HL-60/S4 treated with retinoic acid at 250 ng/mL for 4 days and 3 days (cell line): Measurements from ENCODE around the gene APBB1IP.
"Not testable (repeated sequence)": the region's sequence is repeated elsewhere in the genome, so short reads cannot be mapped to it uniquely, and the experiment has no call there.

Experiments
- in situ Hi-C: fragments of 300-500 bp; cut with MboI; formaldehyde crosslinking; loops from 2 replicates; pipeline ENCODE4 v1.7.0; 2022; ENCODE audit warnings: low sequenced_read_pairs

The APBB1IP gene, protein sequence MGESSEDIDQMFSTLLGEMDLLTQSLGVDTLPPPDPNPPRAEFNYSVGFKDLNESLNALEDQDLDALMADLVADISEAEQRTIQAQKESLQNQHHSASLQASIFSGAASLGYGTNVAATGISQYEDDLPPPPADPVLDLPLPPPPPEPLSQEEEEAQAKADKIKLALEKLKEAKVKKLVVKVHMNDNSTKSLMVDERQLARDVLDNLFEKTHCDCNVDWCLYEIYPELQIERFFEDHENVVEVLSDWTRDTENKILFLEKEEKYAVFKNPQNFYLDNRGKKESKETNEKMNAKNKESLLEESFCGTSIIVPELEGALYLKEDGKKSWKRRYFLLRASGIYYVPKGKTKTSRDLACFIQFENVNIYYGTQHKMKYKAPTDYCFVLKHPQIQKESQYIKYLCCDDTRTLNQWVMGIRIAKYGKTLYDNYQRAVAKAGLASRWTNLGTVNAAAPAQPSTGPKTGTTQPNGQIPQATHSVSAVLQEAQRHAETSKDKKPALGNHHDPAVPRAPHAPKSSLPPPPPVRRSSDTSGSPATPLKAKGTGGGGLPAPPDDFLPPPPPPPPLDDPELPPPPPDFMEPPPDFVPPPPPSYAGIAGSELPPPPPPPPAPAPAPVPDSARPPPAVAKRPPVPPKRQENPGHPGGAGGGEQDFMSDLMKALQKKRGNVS

DNA sequence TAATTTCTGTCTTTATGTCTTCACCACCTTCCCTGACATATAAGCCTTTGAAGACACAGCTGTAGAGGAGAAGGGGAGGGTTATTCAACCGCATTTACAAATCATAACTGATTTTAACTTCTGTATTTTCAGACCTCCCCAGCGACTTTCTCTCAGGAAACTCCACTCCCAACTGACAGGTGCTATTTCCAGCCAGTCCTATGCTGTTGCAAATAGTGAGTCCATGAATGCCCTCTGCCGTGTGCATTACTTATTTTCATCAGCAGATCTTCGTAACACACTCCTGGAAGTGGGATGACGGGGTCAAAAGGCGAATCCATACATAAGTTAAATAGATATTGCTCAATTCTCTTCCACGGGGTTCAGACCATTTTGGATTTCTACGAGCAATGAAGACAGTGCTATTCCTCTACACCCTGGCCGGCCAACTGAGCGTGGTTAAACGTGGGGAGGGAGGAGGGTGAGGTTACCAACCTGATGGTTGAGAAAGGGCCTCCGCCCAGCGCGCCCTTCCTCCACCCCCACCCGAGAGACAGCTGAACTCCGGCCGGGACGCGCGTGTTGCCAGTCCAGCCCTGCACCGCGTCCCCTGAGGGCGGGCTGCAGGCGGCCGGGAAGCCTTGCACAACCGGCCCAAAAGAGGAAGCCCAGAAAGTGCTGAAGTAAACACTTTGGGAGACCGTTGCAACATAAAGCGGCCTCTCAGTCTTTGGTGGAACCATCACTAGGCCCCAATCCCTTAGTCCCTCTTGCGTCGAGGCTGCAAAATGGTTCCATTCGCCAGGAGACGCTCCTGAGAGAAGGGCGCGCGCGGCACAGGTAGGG, at the start of gene APBB1IP:
TSS of gene APBB1IP (plus strand) at position 705 of the 825 bp plus-strand sequence. CDS start 53,986 bp downstream, outside the sequence.
- in situ Hi-C loops: no loop called here

DNA sequence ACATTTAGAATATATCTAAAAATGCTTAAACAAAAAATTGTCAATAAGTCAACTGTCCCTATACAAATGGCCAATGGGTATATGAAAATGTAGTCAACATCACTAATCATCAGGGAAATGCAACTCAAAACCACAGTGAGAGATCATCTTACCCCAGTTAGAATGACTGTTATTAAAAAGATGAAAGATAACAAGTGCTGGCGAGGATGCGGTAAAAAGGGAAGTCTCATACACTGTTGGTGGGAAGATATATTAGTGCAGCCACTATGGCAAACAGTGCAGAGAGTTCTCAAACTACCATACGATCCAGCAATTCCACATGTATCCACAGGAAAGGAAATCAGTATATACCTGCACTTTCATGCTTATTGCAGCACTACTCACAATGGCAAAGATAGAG, 48.6 kb upstream of the APBB1IP start:
- in situ Hi-C loops: no loop called here

DNA sequence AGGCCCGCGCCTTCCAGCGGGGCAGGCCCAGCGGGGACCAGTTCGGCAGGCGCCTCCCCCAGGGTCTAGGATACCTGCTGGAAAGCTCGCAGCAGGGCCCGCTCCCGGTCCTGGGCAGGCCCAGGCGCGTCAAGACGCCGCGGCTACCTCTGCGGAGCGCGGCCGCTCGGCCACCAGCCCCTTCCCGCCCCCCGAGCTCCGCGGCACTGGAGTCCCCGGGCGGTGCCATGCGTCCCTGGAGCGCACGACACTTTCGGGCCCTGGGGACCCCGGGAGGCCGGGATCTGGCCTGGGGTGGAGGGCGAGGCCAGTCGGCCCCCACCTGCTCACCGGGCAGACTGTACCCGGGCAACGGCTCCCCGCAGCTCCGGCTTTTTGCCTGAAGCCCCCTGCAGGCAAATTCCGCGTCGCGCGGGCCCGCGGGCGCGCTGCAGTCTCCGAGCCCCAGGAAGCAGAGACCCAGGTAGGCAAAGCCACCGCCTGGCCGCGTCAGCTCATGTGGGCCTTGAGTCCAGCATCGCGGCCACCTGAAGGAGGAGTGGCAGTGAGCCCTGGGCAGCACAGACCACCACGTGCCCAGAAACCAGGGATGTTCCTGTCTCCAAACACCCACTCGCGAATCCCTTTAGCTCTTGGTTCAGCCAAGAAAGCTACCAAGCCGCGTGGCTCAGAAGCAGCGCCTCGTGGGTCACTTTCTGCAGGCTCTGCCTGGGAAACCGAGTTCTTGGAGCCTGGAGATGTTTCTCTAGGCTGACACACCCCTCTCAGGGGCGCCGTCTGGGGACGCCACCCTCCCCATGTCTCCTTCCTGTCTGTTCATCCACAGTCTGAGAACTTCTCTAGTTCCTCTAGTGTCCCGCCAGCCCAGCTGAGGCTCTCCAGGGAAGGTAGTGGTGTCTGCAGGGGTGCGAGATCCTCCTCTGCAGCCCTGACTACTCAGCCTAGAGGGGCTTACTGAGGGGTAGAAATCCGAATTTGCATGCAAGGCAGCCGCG, 46.1 kb upstream of the APBB1IP start:
- in situ Hi-C loops: no loop called here

DNA sequence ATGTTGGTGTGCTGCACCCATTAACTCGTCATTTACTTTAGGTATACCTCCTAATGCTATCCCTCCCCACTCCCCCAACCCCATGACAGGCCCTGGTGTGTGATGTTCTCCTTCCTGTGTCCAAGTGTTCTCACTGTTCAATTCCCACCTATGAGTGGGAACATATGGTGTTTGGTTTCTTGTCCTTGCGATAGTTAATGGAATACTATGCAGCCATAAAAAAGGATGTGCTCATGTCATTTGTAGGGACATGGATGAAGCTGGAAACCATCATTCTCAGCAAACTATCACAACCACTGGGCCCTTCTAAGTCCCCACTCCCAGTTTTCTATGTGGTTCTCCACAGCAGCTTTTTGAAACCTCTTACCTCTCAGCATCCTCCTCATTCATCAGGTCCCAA, 39.8 kb upstream of the APBB1IP start:
- in situ Hi-C loops: not testable (repeated sequence)

DNA sequence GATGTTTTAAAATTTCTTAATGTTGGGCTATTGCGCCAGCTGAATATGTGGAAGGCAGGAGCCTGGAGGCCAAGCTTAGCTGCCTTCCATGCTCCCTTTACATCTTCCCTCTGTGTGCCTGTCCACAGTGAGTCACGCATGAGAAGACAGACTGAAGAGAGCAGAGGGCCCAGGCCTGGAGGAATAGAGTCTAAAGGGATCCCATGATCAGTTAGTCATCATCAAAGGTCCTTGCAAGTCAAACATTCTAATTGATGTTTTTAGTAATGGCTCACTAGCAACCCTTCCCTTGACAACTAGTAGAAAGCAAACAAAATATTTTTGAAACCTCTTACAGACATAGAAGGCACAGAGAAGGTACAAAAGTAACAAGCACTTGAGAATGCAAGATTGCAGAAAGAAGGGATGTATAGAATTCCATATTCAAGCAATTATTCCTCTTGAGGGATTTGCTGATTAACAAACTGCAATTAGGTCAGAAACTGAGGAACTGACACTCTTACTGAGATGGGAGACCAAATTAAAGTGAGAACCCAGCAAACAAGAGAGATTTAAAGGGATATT, 30.7 kb upstream of the APBB1IP start:
- in situ Hi-C loops: no loop called here

DNA sequence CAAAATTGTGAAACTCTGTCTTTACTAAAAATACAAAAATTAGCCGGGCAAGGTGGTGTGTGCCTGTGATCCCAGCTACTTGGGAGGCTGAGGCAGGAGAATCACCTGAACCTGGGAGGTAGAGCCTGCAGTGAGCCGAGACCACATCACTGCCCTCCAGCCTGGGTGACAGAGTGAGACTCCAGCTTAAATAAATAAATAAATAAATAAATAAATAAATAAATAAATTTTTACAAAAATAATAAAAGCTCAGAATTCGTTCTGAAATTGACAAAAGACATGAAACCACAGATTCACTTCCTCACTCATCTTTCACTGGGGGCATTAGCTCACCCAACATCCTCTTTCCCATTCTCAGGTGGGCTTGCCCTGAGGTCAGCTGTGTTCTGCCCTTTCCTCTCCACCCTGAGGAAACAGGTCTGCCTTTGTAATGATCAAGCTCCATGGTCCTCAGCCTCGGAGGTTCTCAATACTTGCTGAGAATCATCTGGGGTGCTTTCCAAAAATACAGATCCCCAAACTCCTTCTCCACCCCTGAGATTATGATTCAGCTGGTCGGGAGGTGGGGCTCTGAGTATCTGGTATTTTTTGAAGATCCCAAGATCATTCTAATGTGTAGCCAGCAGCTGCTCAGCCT, 29.2 kb upstream of the APBB1IP start:
- in situ Hi-C loops: no loop called here

DNA sequence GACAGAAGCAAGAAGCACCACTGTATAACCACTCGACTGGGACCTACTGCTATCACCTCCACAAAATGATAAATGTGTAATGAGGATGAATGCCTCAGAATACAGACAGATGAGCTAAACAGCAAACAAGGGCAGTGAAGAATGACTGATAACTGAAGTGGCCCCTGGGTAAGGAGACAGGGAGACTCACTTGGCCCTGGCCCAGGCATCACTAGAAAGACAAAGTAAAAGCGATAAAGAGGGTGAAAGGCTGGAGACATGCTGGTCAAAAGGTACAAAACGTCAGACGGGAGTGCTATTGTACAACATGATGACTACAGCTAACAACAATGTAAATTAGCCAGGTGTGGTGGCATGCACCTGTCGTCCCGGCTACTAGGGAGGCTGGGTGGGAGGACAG, 27.8 kb upstream of the APBB1IP start:
- in situ Hi-C loops: no loop called here

DNA sequence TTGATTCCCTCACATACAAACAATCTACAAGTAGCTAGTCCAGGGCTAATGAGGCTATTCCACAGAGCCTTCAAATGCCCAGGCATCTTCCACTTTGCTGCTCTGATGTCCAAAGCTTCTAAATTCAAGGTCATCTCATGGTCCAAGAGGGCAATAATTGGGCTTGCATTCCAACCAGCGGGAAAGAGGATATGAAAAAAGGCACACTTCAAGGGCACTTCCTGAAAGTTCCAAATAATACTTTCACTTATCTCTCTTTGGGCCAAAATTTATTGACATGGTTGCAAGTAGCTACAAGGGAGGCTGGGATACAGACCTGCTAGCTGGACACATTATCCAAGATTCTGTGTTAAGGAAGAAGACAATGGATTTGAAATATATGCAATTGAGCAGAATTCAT, 25.2 kb upstream of the APBB1IP start:
- in situ Hi-C loops: no loop called here

DNA sequence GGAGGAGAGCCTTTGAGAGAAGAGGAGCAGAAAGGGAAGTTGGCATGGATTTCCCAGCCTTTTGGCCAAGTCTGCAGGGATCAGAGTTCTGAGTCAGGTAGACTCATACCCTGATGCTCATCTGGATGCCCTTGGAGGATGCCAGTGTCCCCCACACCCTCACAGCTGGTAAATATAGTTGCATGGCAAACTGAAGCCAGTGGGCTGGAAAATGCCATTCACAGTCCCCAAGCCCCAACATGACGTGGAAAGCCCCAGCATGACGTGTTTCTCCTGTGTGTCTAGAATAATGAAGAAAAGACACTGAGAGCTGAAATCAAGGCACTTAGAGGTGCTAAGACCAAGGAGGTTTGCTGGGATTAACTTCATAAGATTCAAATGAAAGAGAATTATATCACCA, 24.8 kb upstream of the APBB1IP start:
- in situ Hi-C loops: no loop called here

DNA sequence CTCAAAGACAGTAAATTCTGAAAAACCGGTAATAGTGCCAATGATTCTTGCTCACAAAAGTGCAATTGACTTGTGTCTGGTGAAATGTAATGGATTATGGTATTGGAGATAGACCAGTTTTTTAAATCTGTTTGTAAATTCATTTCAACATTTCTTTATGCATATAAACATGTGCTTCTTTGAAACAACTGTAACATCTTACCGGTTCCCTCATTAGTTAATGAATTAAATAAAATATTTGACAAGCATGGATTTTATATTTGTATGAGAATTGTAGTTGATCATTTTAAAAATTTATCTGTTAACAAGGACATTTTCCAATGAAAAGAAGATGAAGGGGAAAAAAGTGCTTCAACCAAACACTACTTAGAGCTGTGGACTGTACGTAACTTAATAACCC, 21.0 kb upstream of the APBB1IP start:
- in situ Hi-C loops: no loop called here

DNA sequence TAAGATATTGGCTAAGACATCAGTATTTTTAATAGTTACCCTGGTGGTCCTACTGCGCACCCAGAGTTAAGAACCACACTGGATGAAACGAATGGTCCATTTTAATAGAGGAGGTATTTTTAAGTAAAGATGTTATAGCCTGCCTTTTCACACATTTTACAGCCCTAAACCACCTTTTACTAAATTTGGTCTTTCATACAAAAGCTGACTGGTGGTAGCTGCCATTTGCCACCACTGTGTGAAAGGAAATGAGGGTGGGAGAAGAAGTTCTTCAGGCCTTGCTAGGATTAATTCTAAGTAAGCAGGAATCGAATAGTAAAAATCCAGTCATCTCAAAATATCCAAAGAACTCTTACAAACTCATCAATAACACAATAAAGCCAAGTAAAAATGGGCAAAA, 15.2 kb upstream of the APBB1IP start:
- in situ Hi-C loops: no loop called here

DNA sequence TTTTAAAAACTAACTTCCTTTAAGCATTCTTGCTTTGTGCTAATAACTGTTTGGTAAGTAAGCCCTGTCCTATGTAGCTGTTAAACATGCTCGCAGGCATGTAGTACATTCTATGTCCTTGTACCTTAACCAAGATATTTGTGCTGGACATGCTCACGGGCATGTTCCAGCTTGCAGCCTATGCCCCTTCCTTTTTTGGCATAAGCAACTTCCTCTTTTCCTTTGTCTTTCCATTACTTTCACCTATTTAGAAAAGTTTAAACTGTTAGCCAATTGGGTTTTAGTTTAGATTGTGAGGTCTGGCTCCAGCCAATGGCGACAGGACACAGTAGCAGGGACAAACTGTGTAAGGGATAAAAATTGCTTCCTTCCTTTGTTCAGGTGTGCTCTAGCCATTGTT, 14.4 kb upstream of the APBB1IP start:
- in situ Hi-C loops: no loop called here

DNA sequence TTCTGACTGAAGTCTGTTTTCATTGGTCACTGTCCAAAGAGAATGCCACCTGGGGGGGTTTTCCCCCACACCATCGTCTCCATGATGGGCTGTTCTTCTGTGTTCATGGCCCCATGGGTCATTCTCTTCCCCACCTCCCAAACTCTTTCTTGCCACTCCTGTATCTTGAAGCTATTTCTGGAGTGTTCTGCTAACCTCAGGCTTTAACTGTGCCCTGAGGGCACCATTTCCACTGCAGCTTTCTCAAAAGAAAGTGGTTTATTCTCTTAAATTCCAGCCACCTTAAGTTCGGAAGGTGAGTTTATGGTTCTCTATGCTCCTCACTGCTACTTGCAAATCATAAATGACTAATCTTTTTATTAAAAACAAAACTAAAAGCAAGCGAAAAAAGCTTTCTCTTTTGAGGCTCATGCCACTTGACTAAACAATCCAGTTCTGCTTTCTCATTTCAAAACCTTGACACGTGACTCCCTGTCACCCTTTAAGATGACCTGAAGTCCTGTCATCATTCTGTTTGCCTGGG, 7.4 kb upstream of the APBB1IP start:
- in situ Hi-C loops: no loop called here

DNA sequence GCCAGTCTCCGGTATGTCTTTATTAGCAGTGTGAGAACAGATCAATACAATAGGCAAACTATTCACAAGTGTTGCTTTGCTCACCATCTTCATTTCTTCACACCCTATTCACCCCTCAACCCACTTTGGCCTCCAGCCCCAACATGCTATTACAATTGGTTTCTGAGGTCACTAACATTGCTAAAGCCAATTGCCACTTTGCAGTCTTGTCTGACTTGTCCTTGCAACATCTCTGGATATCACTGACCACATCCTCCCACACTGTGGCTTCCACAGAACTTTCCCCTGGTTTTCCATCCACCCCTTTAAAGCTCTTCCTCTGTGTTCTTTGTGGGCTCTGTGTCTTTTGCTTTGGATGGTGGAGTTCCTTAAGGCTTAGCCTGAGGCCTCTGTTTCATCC, 5.2 kb upstream of the APBB1IP start:
- in situ Hi-C loops: no loop called here

DNA sequence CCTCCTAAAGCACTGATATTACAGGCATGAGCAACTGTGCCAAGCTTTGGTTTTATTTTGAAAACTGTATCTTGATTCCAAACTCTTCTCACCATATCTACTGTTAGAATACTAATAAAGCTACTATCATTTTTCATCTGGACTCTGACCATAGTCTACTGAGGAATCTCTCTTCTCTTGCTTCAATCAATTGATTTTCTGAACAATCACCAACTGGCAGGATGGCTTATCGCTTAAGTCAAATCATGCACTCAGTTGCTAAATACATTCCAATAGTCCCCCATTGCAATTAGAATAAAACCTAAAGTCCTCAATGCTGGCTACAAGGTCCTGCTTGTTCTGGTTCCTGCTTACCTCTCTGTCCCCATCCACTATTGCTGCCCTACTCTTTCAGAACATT, 2.3 kb upstream of the APBB1IP start:
- in situ Hi-C loops: no loop called here

DNA sequence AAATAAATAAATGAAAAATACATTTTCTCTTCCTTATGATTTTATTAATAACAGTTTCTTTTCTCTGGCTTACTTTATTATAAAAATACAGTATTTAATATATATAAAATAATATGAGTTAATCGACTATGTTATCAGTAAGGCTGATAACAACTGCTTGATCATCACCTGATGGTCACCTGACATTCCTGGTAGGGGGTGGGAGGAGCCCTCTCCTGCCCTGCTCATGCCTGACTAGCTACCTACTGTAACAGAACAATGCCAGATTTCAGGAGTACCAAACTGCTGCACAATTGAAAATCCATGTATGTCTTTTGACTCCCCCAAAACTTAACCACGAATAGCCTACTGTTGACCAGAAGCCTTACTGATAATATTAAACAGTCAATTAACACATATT, 1.3 kb upstream of the APBB1IP start:
- in situ Hi-C loops: no loop called here

DNA sequence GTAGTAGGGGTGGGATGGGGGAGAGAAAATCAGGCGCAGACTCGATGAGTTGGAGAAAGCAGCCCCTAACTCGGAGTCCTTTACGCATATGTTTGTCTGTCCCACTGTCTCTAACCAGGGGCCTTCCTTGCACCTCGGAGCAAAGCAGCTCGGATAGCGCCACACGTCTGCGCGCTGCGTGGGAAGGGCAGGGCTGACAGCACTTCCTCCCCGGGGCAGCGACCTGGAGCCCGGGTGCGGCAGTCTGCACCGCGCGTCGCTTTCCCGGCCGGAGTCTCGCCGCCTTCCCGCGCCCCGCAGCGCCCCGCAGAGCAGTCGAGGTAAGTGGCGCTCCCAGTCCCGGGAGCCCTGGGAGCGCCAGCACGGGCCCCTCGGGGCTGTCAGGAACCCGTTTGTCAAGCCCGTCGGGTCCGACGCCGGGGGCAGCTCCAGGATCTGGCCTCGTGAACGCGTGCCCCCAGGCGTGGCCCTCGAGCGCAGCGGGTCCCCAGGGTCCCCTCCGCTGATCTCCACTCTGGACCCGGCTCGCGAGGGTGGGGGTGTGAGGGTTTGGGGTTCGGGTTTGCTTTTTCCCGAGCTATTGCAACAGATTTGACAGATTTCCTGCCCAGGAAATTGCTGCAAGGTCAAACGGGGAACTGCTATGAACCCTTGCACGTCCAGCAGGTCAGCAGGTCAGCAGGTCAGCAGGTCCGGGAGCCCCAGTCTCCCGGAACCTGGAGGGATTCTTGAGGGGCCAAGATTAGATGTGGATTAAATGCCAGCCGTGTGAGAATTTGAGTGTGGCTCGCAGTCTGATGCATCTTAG, 597 bp downstream of the APBB1IP start:
- in situ Hi-C loops: no loop called here

DNA sequence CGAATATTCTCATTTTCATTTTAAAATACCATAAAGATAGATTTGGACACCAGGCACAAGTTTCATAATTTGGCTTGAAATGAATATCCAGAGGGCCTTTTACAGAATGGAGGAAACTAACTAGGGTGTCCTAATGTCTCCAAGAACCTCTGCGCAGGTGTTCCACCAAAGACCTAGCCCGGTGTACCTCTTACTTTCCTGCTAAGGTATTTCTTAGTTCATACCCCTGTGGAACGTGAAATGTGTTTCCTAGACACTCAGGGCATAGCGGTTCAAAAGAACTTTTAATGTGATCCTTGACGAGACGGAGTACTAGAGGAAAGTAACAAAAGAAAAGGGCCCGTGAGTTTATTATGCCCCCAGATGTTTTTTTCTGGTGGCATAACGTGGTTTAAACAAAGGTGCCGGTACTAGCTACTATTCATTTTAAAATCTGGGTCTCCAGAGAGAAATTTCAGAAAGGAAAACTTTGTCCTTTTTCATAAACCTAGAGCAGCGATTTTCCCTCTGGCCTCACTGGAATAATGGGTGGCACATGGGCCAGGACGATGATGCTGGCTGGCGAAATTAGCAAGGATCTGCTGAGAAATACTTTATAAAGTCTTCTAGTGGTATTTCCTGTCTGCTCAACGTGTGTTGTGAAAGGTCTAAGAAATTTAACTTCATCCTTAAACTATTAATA, 1.4 kb downstream of the APBB1IP start:
- in situ Hi-C loops: no loop called here
